Progenitor cell of endocrine pancreas (in vitro differentiated cells): ENCODE data around the gene MRPL23. TPM values are rescaled to one million over a fixed set of nuclear protein-coding genes. Genes with fewer than 3 reads are reported as not detected.

Experiments
- DNase-seq: peaks from one replicate; pipeline ENCODE4 v3.0.0; 2021; ENCODE audit warnings: low spot score; ENCODE audit not compliant: unreplicated experiment
- H3K27ac Mint-ChIP-seq: 2 replicates; pipeline ENCODE4 v1.8.0; 2021; ENCODE audit warnings: mild to moderate bottlenecking, moderate library complexity, mixed read lengths
- H3K27me3 Mint-ChIP-seq: 2 replicates; pipeline ENCODE4 v1.8.0; 2021; ENCODE audit warnings: mixed read lengths
- H3K36me3 Mint-ChIP-seq: 2 replicates; pipeline ENCODE4 v1.8.0; 2022; ENCODE audit warnings: mixed read lengths; ENCODE audit not compliant: insufficient read depth
- H3K4me1 Mint-ChIP-seq: 2 replicates; pipeline ENCODE4 v1.8.0; 2021; ENCODE audit warnings: low read depth, mixed read lengths
- H3K4me3 Mint-ChIP-seq: 2 replicates; pipeline ENCODE4 v1.8.0; 2021; ENCODE audit warnings: low read depth, mild to moderate bottlenecking, moderate library complexity, mixed read lengths
- H3K9me3 Mint-ChIP-seq: 2 replicates; pipeline ENCODE4 v1.8.0; 2021; ENCODE audit warnings: low read depth, mixed read lengths
- CTCF ChIP-seq: fragments of 200-600 bp; sonication (generic); IDR thresholded peaks from one replicate; pipeline ENCODE4 v1.5.0; 2021; ENCODE audit warnings: antibody characterized with exemption, mild to moderate bottlenecking; ENCODE audit not compliant: unreplicated experiment
- total RNA-seq: library from RNA; stranded (reverse); gene quantifications from 2 replicates; pipeline ENCODE4 v1.2.1, GENCODE V29; 2021

The MRPL23 gene
- total RNA-seq, 1 donor from 2014 or later = 38.1 TPM

GRCh38 chr11:1964955-1965354, 17.8 kb downstream of the MRPL23 start:
- H3K27ac Mint-ChIP-seq = no peak overlapping the region
- H3K27me3 Mint-ChIP-seq = no peaks in the 10 kb centered on the region
- no peaks in the 10 kb centered on the region for H3K36me3 Mint-ChIP-seq
- no peak for DNase-seq
- no peak for TF ChIP-seq CTCF
- no peaks in the 10 kb centered on the region for H3K4me1 Mint-ChIP-seq
- no peaks in the 10 kb centered on the region for H3K9me3 Mint-ChIP-seq
- no peak overlapping the region for H3K4me3 Mint-ChIP-seq

GRCh38 chr11:1966531-1966930, 19.4 kb downstream of the MRPL23 start:
- no peaks in the 10 kb centered on the region for H3K27me3 Mint-ChIP-seq
- no peak for TF ChIP-seq CTCF
- no peak overlapping the region for H3K4me3 Mint-ChIP-seq
- no peaks in the 10 kb centered on the region for H3K4me1 Mint-ChIP-seq
- no peaks in the 10 kb centered on the region for H3K36me3 Mint-ChIP-seq
- no peak overlapping the region for H3K27ac Mint-ChIP-seq
- no peak for DNase-seq
- no peaks in the 10 kb centered on the region for H3K9me3 Mint-ChIP-seq

GRCh38 chr11:1967641-1968225, 20.6 kb downstream of the MRPL23 start:
- H3K36me3 Mint-ChIP-seq = no peaks in the 10 kb centered on the region
- no peaks in the 10 kb centered on the region for H3K4me1 Mint-ChIP-seq
- no peak for TF ChIP-seq CTCF
- H3K27me3 Mint-ChIP-seq = no peaks in the 10 kb centered on the region
- H3K9me3 Mint-ChIP-seq = no peaks in the 10 kb centered on the region
- DNase-seq = no peak
- no peak overlapping the region for H3K4me3 Mint-ChIP-seq
- H3K27ac Mint-ChIP-seq = no peak overlapping the region

- Mint-ChIP-seq H3K9me3 (no peaks in the 10 kb centered on the region), H3K27ac (no peak overlapping the region), H3K36me3 (no peaks in the 10 kb centered on the region), H3K4me3 (no peak overlapping the region), H3K4me1 (no peaks in the 10 kb centered on the region), H3K27me3 (no peaks in the 10 kb centered on the region)
- no peak for TF ChIP-seq CTCF
- DNase-seq = no peak
Measured at GRCh38 chr11:1968454-1969002, 21.4 kb downstream of the MRPL23 start.

GRCh38 chr11:1969035-1969434, 21.9 kb downstream of the MRPL23 start:
- Mint-ChIP-seq H3K36me3 (no peaks in the 10 kb centered on the region), H3K9me3 (no peaks in the 10 kb centered on the region), H3K4me3 (no peak overlapping the region), H3K4me1 (no peaks in the 10 kb centered on the region), H3K27ac (no peak overlapping the region), H3K27me3 (no peaks in the 10 kb centered on the region)
- no peak for TF ChIP-seq CTCF
- DNase-seq = no peak
